Astrocyte (in vitro differentiated cells and primary cell): ENCODE results near the gene SDHAF4.

Experiments used
- CTCF ChIP-seq: IDR thresholded peaks from 2 replicates; pipeline ENCODE4 v1.5.1; 2011; ENCODE audit warnings: low read depth, mild to moderate bottlenecking, inconsistent platforms, low read length, moderate library complexity; ENCODE audit not compliant: insufficient read depth
- EZH2 ChIP-seq: IDR thresholded peaks from 2 replicates; pipeline ENCODE4 v1.6.1; 2012; ENCODE audit warnings: mild to moderate bottlenecking, low read length, inconsistent platforms; ENCODE audit not compliant: insufficient read depth

- peak; percentile 38 for TF ChIP-seq CTCF
- TF ChIP-seq EZH2, result no peak
These were observed 46.2 kb upstream of the SDHAF4 start for GRCh38 chr6:70520575-70520974.
